ENCODE measurements around the gene ALDH7A1. TPM values are rescaled to one million over a fixed set of nuclear protein-coding genes. Genes with fewer than 3 reads are reported as not detected.
"Not testable (repeated sequence)": the region's sequence is repeated elsewhere in the genome, so short reads cannot be mapped to it uniquely, and the experiment has no call there.

The ALDH7A1 gene
- total RNA-seq, 2 experiments from 2014 or later = 1.6 to 2.1 TPM

GRCh38 chr5:126603402-126603991 lies 8.5 kb upstream of the ALDH7A1 start:
- no peaks in the 10 kb centered on the region for H3K27me3 ChIP-seq (ENCODE audit: control insufficient read depth in 1 of 2, insufficient read depth in 2 of 2, low read length in 2 of 2)
- ATAC-seq (ENCODE audit: poor library complexity) = no peak
- no peak overlapping the region for H3K27ac ChIP-seq (ENCODE audit: low read depth in 1 of 2, low read length in 2 of 2)
- intact Hi-C loops (cut with DNase I, micrococcal nuclease) = loop anchor here in 1 of 2 experiments (2.0 to 5.0 kb wide), 3 partner anchors 61 to 266 kb away; no protein-coding TSS in a partner anchor
- H3K36me3 ChIP-seq (ENCODE audit: insufficient read depth, low read length) = peaks cover 46% of the 10 kb centered on the region
- no peaks in the 10 kb centered on the region for H3K9me3 ChIP-seq (ENCODE audit: control insufficient read depth in 1 of 2, insufficient read depth in 1 of 2, low read length in 2 of 2)
- TF ChIP-seq, protein P1, sequence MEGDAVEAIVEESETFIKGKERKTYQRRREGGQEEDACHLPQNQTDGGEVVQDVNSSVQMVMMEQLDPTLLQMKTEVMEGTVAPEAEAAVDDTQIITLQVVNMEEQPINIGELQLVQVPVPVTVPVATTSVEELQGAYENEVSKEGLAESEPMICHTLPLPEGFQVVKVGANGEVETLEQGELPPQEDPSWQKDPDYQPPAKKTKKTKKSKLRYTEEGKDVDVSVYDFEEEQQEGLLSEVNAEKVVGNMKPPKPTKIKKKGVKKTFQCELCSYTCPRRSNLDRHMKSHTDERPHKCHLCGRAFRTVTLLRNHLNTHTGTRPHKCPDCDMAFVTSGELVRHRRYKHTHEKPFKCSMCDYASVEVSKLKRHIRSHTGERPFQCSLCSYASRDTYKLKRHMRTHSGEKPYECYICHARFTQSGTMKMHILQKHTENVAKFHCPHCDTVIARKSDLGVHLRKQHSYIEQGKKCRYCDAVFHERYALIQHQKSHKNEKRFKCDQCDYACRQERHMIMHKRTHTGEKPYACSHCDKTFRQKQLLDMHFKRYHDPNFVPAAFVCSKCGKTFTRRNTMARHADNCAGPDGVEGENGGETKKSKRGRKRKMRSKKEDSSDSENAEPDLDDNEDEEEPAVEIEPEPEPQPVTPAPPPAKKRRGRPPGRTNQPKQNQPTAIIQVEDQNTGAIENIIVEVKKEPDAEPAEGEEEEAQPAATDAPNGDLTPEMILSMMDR (IDR thresholded peaks at IDR 0.05) = no peak
- H3K4me1 ChIP-seq (ENCODE audit: insufficient read depth, low read length) = peaks cover 35% of the 10 kb centered on the region
- Mint-ChIP-seq H3K4me1 (ENCODE audit: low read depth) (peaks cover 55% of the 10 kb centered on the region), H3K27ac (peak overlapping the region; percentile 2), H3K4me3 (peak overlapping the region; percentile 60), H3K36me3 (ENCODE audit: low read depth) (peaks cover 58% of the 10 kb centered on the region), H3K27me3 (no peaks in the 10 kb centered on the region), H3K9me3 (no peaks in the 10 kb centered on the region)
- CTCF ChIA-PET = no interaction called here
- no peak overlapping the region for H3K4me3 ChIP-seq (ENCODE audit: low read length)
- no peak for DNase-seq
- POLR2A ChIA-PET = interaction anchor here (0.6 kb wide), 1 partner anchor 198 kb away, joined by 4 read pairs; no protein-coding TSS in a partner anchor

- ChIA-PET CTCF (interaction anchor here (0.7 to 2.2 kb wide), 9 partner anchors 9 to 314 kb away, joined by 3 to 10 read pairs (median 4); no protein-coding TSS in a partner anchor), POLR2A (interaction anchor here (2.4 kb wide), 1 partner anchor 177 kb away, joined by 13 read pairs; no protein-coding TSS in a partner anchor)
Observed at GRCh38 chr5:126600631-126601511, 5.9 kb upstream of the ALDH7A1 start, which contains the start of gene PHAX. PHAX (plus strand) TSS chr5:126600947; CDS start chr5:126600963, 16 bp downstream.

GRCh38 chr5:126599971-126600630 lies 5.1 kb upstream of the ALDH7A1 start:
- Mint-ChIP-seq H3K4me1 (ENCODE audit: low read depth) (peaks cover 32% of the 10 kb centered on the region), H3K4me3 (peak overlapping the region; percentile 92), H3K36me3 (ENCODE audit: low read depth) (peaks cover 27% of the 10 kb centered on the region), H3K27ac (peak overlapping the region; percentile 79)
- H3K9me3 Mint-ChIP-seq; H3K27ac ChIP-seq (ENCODE audit: low read depth in 1 of 2, low read length in 2 of 2); H3K9me3 ChIP-seq (ENCODE audit: control insufficient read depth in 1 of 2, insufficient read depth in 1 of 2, low read length in 2 of 2); H3K27me3 ChIP-seq (ENCODE audit: control insufficient read depth in 1 of 2, insufficient read depth in 2 of 2, low read length in 2 of 2); H3K27me3 Mint-ChIP-seq; ATAC-seq (ENCODE audit: poor library complexity); H3K4me3 ChIP-seq (ENCODE audit: low read length): not testable (repeated sequence)
- peak in 1 of 14 experiments; percentile 7 for DNase-seq
- Histone ChIP-seq H3K4me1 (ENCODE audit: insufficient read depth, low read length) (peaks cover 25% of the 10 kb centered on the region), H3K36me3 (ENCODE audit: insufficient read depth, low read length) (peaks cover 19% of the 10 kb centered on the region)
- ChIA-PET POLR2A (interaction anchor here (2.4 kb wide), 1 partner anchor 178 kb away, joined by 13 read pairs; no protein-coding TSS in a partner anchor), CTCF (interaction anchor here (0.8 to 2.2 kb wide), 4 partner anchors 10 to 261 kb away, joined by 3 to 10 read pairs (median 6); no protein-coding TSS in a partner anchor)
- intact Hi-C loops (cut with DNase I, micrococcal nuclease) = loop anchor here (1.0 to 5.0 kb wide), 6 partner anchors 58 to 915 kb away; no protein-coding TSS in a partner anchor

More at GRCh38 chr5:126600631-126601511, 5.9 kb upstream of the ALDH7A1 start, which contains the start of gene PHAX:
- DNase-seq (peak; percentile 43 to 88 (median 66)), ATAC-seq (ENCODE audit: poor library complexity) (peak; percentile 93)
- Histone ChIP-seq H3K4me3 (ENCODE audit: low read length) (peak within 1 kb of the TSS; percentile 82), H3K4me1 (ENCODE audit: insufficient read depth, low read length) (peaks cover 26% of the 10 kb centered on the region), H3K27ac (ENCODE audit: low read depth in 1 of 2, low read length in 2 of 2) (peak within 1 kb of the TSS; percentile 61 to 66), H3K27me3 (ENCODE audit: control insufficient read depth in 1 of 2, insufficient read depth in 2 of 2, low read length in 2 of 2) (no peaks in the 10 kb centered on the region), H3K9me3 (ENCODE audit: control insufficient read depth in 1 of 2, insufficient read depth in 1 of 2, low read length in 2 of 2) (no peaks in the 10 kb centered on the region), H3K36me3 (ENCODE audit: insufficient read depth, low read length) (peaks cover 26% of the 10 kb centered on the region)
- TF ChIP-seq, protein P1 (IDR thresholded peaks at IDR 0.05) = peak; percentile 69
- Mint-ChIP-seq H3K27ac (peak within 1 kb of the TSS; percentile 79), H3K4me3 (peak within 1 kb of the TSS; percentile 92), H3K9me3 (no peaks in the 10 kb centered on the region), H3K36me3 (ENCODE audit: low read depth) (peaks cover 34% of the 10 kb centered on the region), H3K4me1 (ENCODE audit: low read depth) (peaks cover 36% of the 10 kb centered on the region), H3K27me3 (no peaks in the 10 kb centered on the region)
- intact Hi-C loops (cut with DNase I, micrococcal nuclease) = loop anchor here (1.0 to 5.0 kb wide), 7 partner anchors 58 to 264 kb away; no protein-coding TSS in a partner anchor
